Right lobe of liver (tissue), 6 donors: ENCODE data around the gene INHBC. TPM values are rescaled to one million over a fixed set of nuclear protein-coding genes. Genes with fewer than 3 reads are reported as not detected.

ENCODE experiments used
- ATAC-seq, 4 donors: fragments of 200-7000 bp; cut with Tn5 transposase; one replicate each; pipeline ENCODE4 v1.9.1; 2020; ENCODE audit warnings: mild to moderate bottlenecking in 4 of 4, moderate library complexity in 4 of 4
- DNase-seq, 3 donors: peaks; one replicate each; pipeline ENCODE4 v3.0.0-alpha.2; 2020
- H3K27ac ChIP-seq, 3 donors: fragments of 200-600 bp; one replicate each; pipeline ENCODE4 v1.8.0; 2022
- H3K27me3 ChIP-seq, 2 donors: fragments of 200-600 bp; one replicate each; pipeline ENCODE4 v1.8.0; 2022
- H3K36me3 ChIP-seq, 4 donors: fragments of 200-600 bp; sonication (generic) in 1 of 4; one replicate each; pipeline versions ENCODE4 v1.5.1 to v1.8.0; 2017 to 2022; ENCODE audit warnings: control low read depth in 1 of 4
- H3K4me1 ChIP-seq, 4 donors: fragments of 200-600 bp; sonication (generic) in 1 of 4; one replicate each; pipeline versions ENCODE4 v1.5.1 to v1.8.0; 2017 to 2022; ENCODE audit warnings: control low read depth in 1 of 4
- H3K4me3 ChIP-seq, 3 donors: fragments of 200-600 bp; one replicate each; pipeline ENCODE4 v1.8.0; 2022
- H3K9me3 ChIP-seq, 4 donors: fragments of 200-600 bp; sonication (generic) in 1 of 4; one replicate each; pipeline versions ENCODE4 v1.5.1 to v1.8.0; 2017 to 2022; ENCODE audit warnings: control low read depth in 1 of 4
- POLR2A ChIP-seq: fragments of 450-650 bp; IDR thresholded peaks from one replicate; pipeline ENCODE4 v1.6.1; 2017; ENCODE audit warnings: antibody characterized with exemption, mild to moderate bottlenecking
- WGBS: methylation state at CpG from one replicate; pipeline ENCODE4 v1.1.6; 2018; ENCODE audit warnings: low coverage, low lambda C conversion rate; ENCODE audit not compliant: insufficient coverage; ENCODE audit errors: missing lambda C conversion rate; 5-methylcytosine and 5-hydroxymethylcytosine counted together
- intact Hi-C, 2 donors: fragments of 100-400 bp; cut with DNase I; formaldehyde crosslinking; loops; one replicate each; pipeline versions ENCODE4 v1.11.2 to v1.14.1; 2022
- total RNA-seq, 6 experiments: library from RNA; depleted of rRNA in 2 of 6; stranded (reverse); fragments of >200 nt in 2 of 6; fragmentation: NEBNext Ultra II Directional in 3 of 6; extraction: Animal tissue kit (Norgen Biotek cat#: 25700) in 3 of 6; gene quantifications; one replicate each; pipeline versions ENCODE4 v1.1.0 to v1.2.4, GENCODE V29; 2016 to 2023
- TF ChIP-seq, protein P1 (sequence below), 4 donors: fragments of 200-600 bp in 3 of 4; fragments of 450-650 bp in 1 of 4; IDR thresholded peaks; one replicate each; pipeline versions ENCODE4 v1.5.1 to v1.8.0; 2016 to 2022; ENCODE audit warnings: antibody characterized with exemption in 4 of 4, mild to moderate bottlenecking in 2 of 4
- donor health status: DM: no; HTN: yes; CAD: no.
- donor health status: DM: no; HTN: no; CAD: no.
- donor health status: DM: no; HTN: no; CAD: no.
- donor health status: DM: no; HTN: yes; CAD: no.
- donor health status: DM: no; HTN: yes; CAD: no.

The INHBC gene
- total RNA-seq, 6 experiments from 2014 or later: 14.7 to 123 (median 63.6) TPM

DNA sequence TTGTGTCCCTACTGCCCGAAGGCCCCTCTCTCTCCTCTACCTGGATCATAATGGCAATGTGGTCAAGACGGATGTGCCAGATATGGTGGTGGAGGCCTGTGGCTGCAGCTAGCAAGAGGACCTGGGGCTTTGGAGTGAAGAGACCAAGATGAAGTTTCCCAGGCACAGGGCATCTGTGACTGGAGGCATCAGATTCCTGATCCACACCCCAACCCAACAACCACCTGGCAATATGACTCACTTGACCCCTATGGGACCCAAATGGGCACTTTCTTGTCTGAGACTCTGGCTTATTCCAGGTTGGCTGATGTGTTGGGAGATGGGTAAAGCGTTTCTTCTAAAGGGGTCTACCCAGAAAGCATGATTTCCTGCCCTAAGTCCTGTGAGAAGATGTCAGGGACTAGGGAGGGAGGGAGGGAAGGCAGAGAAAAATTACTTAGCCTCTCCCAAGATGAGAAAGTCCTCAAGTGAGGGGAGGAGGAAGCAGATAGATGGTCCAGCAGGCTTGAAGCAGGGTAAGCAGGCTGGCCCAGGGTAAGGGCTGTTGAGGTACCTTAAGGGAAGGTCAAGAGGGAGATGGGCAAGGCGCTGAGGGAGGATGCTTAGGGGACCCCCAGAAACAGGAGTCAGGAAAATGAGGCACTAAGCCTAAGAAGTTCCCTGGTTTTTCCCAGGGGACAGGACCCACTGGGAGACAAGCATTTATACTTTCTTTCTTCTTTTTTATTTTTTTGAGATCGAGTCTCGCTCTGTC, 22.3 kb downstream of the INHBC start:
- TF ChIP-seq POLR2A: no peak
- TF ChIP-seq, protein P1, sequence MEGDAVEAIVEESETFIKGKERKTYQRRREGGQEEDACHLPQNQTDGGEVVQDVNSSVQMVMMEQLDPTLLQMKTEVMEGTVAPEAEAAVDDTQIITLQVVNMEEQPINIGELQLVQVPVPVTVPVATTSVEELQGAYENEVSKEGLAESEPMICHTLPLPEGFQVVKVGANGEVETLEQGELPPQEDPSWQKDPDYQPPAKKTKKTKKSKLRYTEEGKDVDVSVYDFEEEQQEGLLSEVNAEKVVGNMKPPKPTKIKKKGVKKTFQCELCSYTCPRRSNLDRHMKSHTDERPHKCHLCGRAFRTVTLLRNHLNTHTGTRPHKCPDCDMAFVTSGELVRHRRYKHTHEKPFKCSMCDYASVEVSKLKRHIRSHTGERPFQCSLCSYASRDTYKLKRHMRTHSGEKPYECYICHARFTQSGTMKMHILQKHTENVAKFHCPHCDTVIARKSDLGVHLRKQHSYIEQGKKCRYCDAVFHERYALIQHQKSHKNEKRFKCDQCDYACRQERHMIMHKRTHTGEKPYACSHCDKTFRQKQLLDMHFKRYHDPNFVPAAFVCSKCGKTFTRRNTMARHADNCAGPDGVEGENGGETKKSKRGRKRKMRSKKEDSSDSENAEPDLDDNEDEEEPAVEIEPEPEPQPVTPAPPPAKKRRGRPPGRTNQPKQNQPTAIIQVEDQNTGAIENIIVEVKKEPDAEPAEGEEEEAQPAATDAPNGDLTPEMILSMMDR (IDR thresholded peaks at IDR 0.05): no peak
- Histone ChIP-seq H3K4me1 (peaks cover 0 to 67% (median 13%) of the 10 kb centered on the region in 4 donors), H3K27me3 (no peaks in the 10 kb centered on the region), H3K9me3 (no peaks in the 10 kb centered on the region), H3K36me3 (no peaks in the 10 kb centered on the region), H3K27ac (peak overlapping the region; percentile 69 to 87 (median 85)), H3K4me3 (peak overlapping the region; percentile 64 to 77 (median 66))
- intact Hi-C loops: no loop called here
- DNase-seq (no peak), ATAC-seq (no peak)
- 20% methylated on average over 4 of the region's 6 CpGs for WGBS

DNA sequence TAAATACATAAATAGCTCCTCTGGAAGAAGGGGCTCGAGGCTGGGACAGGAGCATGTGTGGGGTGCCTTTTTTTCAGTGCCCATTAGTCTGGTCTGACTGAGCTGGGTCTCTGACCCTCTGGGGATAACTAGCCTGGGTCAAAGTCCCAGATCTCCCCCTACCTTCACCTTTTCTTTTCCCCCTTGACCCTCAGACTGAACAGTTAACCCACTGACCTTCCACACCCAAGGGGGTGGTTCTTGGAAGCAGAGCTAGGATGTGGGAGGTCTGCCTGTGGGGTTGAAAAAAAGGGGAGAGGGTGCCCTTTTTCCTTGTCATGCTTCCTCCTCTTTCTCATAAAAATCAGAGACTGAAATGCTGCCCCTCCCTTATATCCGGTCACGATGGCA, 24.1 kb downstream of the INHBC start:
- ATAC-seq (no peak), DNase-seq (no peak)
- TF ChIP-seq, protein P1 (IDR thresholded peaks at IDR 0.05): no peak
- no peak for TF ChIP-seq POLR2A
- Histone ChIP-seq H3K36me3 (no peaks in the 10 kb centered on the region), H3K27ac (peak overlapping the region; percentile 69 to 87 (median 85)), H3K4me3 (peak overlapping the region; percentile 65 to 77 (median 66)), H3K9me3 (no peaks in the 10 kb centered on the region), H3K27me3 (no peaks in the 10 kb centered on the region), H3K4me1 (peaks cover 0 to 54% (median 4%) of the 10 kb centered on the region in 4 donors)
- intact Hi-C loops: no loop called here
- 16% methylated on average over 3 of the region's 3 CpGs for WGBS

DNA sequence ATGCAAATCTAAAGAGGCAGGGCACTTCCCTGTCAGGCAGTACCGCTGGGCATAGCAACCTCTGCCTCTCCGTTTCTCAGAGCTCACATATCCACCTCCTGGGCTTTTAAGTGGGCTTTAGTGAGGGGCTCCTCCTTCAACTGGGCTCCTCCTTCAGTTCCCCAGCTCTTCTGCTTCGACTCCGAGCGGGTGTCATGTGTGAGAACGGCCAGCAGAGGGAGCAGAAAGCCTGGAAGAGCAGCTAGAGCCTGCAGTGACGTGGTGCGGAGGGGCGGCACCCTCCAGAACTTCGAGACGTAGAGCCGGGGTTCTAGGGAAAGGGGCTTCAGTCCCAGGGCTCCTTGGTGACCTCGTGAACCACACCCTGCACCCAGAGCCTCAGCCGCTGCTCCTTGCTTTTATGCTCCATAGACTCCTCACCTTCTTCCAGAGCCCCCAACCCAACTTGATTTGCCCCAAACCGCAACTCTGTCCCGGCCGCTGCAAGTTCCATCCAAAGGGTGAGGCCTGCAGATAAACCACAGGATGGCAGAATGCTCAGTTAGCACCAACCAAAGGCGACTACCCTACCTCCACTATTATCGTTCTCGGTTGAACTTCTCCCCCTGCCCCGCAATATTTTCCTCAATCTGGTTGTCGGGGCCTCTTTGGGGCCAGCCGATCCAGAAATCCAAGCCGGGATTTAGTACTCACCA, 24.6 kb downstream of the INHBC start:
- TF ChIP-seq, protein P1 (IDR thresholded peaks at IDR 0.05): peak; percentile 94 to 99 (median 94)
- peak; percentile 89 for TF ChIP-seq POLR2A
- intact Hi-C loops: no loop called here
- peak; percentile 90 to 94 (median 92) for DNase-seq
- 3% methylated on average over 12 of the region's 24 CpGs for WGBS
- Histone ChIP-seq H3K4me1 (peaks cover 0 to 48% (median 2%) of the 10 kb centered on the region in 4 donors), H3K4me3 (peak overlapping the region; percentile 65 to 77 (median 66)), H3K27ac (peak overlapping the region; percentile 69 to 87 (median 85)), H3K9me3 (no peaks in the 10 kb centered on the region), H3K36me3 (no peaks in the 10 kb centered on the region), H3K27me3 (no peaks in the 10 kb centered on the region)
- peak; percentile 42 to 60 (median 53) for ATAC-seq

DNA sequence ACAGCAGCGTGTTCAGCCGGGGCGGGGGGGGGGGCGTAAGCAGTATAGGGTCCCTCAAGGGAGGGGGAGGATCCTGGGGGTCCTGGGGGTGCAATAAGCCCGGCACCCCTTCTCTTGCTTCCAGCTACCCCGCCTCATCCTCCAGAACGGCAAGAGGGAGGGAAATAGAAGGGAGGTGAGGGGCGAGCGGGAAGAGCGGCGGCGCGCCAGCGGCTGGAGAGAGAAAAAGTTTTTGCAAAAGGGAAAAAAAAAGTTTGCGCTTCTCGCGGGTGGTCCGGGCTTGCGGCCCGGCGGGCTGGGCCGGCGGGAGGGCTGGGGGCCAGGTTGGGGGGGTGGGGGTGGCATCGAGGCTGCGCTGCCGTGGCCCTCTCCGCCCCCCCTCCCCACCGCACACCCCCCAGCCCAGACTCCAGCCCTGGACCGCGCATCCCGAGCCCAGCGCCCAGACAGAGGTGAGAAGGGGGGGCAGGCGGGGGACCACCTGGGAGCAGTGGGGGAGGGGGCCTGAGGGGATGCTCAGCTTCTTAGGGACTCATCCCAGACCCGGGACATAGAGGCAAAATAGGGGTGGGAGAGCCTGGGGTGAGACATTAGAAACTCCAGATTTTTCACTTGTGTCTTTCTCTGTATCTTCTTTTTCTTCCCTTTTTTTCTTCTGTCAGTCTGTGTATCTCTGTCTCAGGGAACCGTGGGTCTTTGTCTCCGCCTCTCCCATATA, 25.3 kb downstream of the INHBC start, which contains the start of gene GLI1:
TSS of gene GLI1 (plus strand) at position 36 of the 718 bp plus-strand sequence. CDS start 3,907 bp downstream, outside the sequence.
- intact Hi-C loops: no loop called here
- TF ChIP-seq, protein P1 (IDR thresholded peaks at IDR 0.05): no peak
- Histone ChIP-seq H3K27me3 (no peaks in the 10 kb centered on the region), H3K36me3 (no peaks in the 10 kb centered on the region), H3K4me1 (peaks cover 0 to 44% (median 1%) of the 10 kb centered on the region in 4 donors), H3K4me3 (peak within 1 kb of the TSS; percentile 65 to 77 (median 66)), H3K27ac (peak within 1 kb of the TSS; percentile 69 to 87 (median 85)), H3K9me3 (no peaks in the 10 kb centered on the region)
- no peak for ATAC-seq
- WGBS: under 1% methylated on average over 20 of the region's 36 CpGs
- DNase-seq: peak in 1 of 3 donors; percentile 43
